Endothelial cell of umbilical vein (primary cell): ENCODE data around the gene SPRYD3. TPM values are rescaled to one million over a fixed set of nuclear protein-coding genes. Genes with fewer than 3 reads are reported as not detected.

Experiments used
- BruUV-seq: library from RNA; stranded (reverse); fragments of 400-500 nt; replicated peaks from 2 replicates; lab custom pipeline; 2021; lab: Mats Ljungman, UMichigan
- CTCF ChIA-PET: fragments of 300-600, 350-600 bp; sonication (Branson Sonifier 250); formaldehyde crosslinking; loops from one replicate; lab custom pipeline; 2021; ENCODE audit warnings: antibody characterized with exemption, inconsistent platforms; lab: Charles Lee
- POLR2A ChIA-PET: fragments of 300-600, 350-600 bp; sonication (Branson Sonifier 250); formaldehyde crosslinking; loops from one replicate; lab custom pipeline; 2021; ENCODE audit warnings: antibody characterized with exemption, inconsistent platforms; lab: Charles Lee
- DNase-seq: peaks from one replicate; pipeline ENCODE4 v3.0.0-alpha.2; 2011; ENCODE audit warnings: low read depth, low spot score
- FAIRE-seq: peaks from 2 replicates; lab custom pipeline; 2011; peaks lifted over from hg19 to GRCh38; lab: Jason Lieb, UNC
- H2AFZ ChIP-seq: 2 replicates; pipeline ENCODE4 v1.6.0; 2012; ENCODE audit warnings: low read depth, low read length, control low read depth, inconsistent platforms
- H3K27ac ChIP-seq: 2 replicates; pipeline ENCODE4 v1.5.1; 2011; ENCODE audit warnings: low read depth, mild to moderate bottlenecking, control low read depth, low read length, moderate library complexity; ENCODE audit not compliant: insufficient read depth
- H3K27me3 ChIP-seq, 2 experiments: 2 replicates each; pipeline versions ENCODE4 v1.6.0 to v1.6.1; 2011; ENCODE audit warnings: low read length in 2 of 2, mixed read lengths in 1 of 2; ENCODE audit not compliant: control insufficient read depth in 2 of 2, insufficient read depth in 2 of 2
- H3K36me3 ChIP-seq, 2 experiments: 2 replicates in 1 of 2; 3 replicates in 1 of 2; pipeline ENCODE4 v1.5.1; 2011; ENCODE audit warnings: low read length in 2 of 2, mild to moderate bottlenecking in 1 of 2, moderate library complexity in 1 of 2; ENCODE audit not compliant: control insufficient read depth in 2 of 2, insufficient read depth in 2 of 2; ENCODE audit errors: extremely low read depth in 1 of 2
- H3K4me1 ChIP-seq: 3 replicates; pipeline ENCODE4 v1.5.1; 2011; ENCODE audit warnings: mild to moderate bottlenecking, low read length; ENCODE audit not compliant: control insufficient read depth, insufficient read depth; ENCODE audit errors: extremely low read depth
- H3K4me2 ChIP-seq: 2 replicates; pipeline ENCODE4 v1.6.1; 2011; ENCODE audit warnings: low read length, control low read depth, mixed read lengths; ENCODE audit not compliant: insufficient read depth
- H3K4me3 ChIP-seq, 3 experiments: fragments of 200-600 bp in 1 of 3; sonication (generic), shearing (Covaris generic) in 1 of 3; replicated peaks in 1 of 3; 2 replicates each; pipeline ENCODE4 v1.5.1; 2011 to 2016; ENCODE audit warnings: control low read depth in 3 of 3, low read length in 3 of 3, mild to moderate bottlenecking in 2 of 3, inconsistent platforms in 1 of 3, low read depth in 1 of 3, moderate library complexity in 1 of 3; ENCODE audit not compliant: insufficient read depth in 1 of 3
- H3K79me2 ChIP-seq: 2 replicates; pipeline ENCODE4 v1.6.0; 2012; ENCODE audit warnings: low read length, inconsistent platforms; ENCODE audit not compliant: control insufficient read depth, insufficient read depth
- H3K9ac ChIP-seq: replicated peaks from 2 replicates; pipeline ENCODE3; 2011; ENCODE audit warnings: low read length, control low read depth; ENCODE audit not compliant: insufficient read depth; ENCODE audit errors: extremely low read depth
- H3K9me1 ChIP-seq: replicated peaks from 3 replicates; pipeline ENCODE4 v1.6.0; 2011; ENCODE audit warnings: mild to moderate bottlenecking, low read length; ENCODE audit not compliant: control insufficient read depth, insufficient read depth; ENCODE audit errors: extremely low read depth
- H3K9me3 ChIP-seq: replicated peaks from 2 replicates; pipeline ENCODE4 v1.5.1; 2012; ENCODE audit warnings: low read length, inconsistent platforms; ENCODE audit not compliant: control insufficient read depth, insufficient read depth
- H4K20me1 ChIP-seq: replicated peaks from 2 replicates; pipeline ENCODE3; 2011; ENCODE audit warnings: mild to moderate bottlenecking, low read length; ENCODE audit not compliant: control insufficient read depth, insufficient read depth; ENCODE audit errors: extremely low read depth
- CTCF ChIP-seq, 2 donors: IDR thresholded peaks; 1 replicate in 1 of 2; 2 replicates in 1 of 2; pipeline ENCODE4 v1.5.1; 2011; ENCODE audit warnings: low read length in 2 of 2, mild to moderate bottlenecking in 2 of 2, moderate library complexity in 2 of 2, control low read depth in 1 of 2, inconsistent platforms in 1 of 2, low read depth in 1 of 2; ENCODE audit not compliant: insufficient read depth in 1 of 2; ENCODE audit errors: extremely low read depth in 1 of 2
- EZH2 ChIP-seq: IDR thresholded peaks from 2 replicates; pipeline ENCODE4 v1.6.1; 2012; ENCODE audit warnings: borderline replicate concordance, low read depth, mild to moderate bottlenecking, moderate library complexity, low read length, inconsistent platforms; ENCODE audit not compliant: severe bottlenecking
- FOS ChIP-seq: IDR thresholded peaks from 2 replicates; pipeline ENCODE4 v1.6.1; 2011; ENCODE audit warnings: mild to moderate bottlenecking, low read length, moderate library complexity, borderline replicate concordance; ENCODE audit not compliant: insufficient read depth
- GATA2 ChIP-seq: IDR thresholded peaks from 2 replicates; pipeline ENCODE4 v1.7.0; 2011; ENCODE audit warnings: low read depth, mild to moderate bottlenecking, moderate library complexity, mixed read lengths, low read length; ENCODE audit not compliant: insufficient read length, insufficient read depth
- JUN ChIP-seq: IDR thresholded peaks from 2 replicates; pipeline ENCODE4 v1.6.1; 2011; ENCODE audit warnings: borderline replicate concordance, low read depth; ENCODE audit not compliant: insufficient read length, insufficient read depth
- MYC ChIP-seq: IDR thresholded peaks from one replicate; pipeline ENCODE4 v1.6.1; 2011; ENCODE audit warnings: mild to moderate bottlenecking, low read depth, low read length
- POLR2A ChIP-seq: IDR thresholded peaks from 2 replicates; pipeline ENCODE4 v1.6.1; 2012; ENCODE audit warnings: low read depth, mild to moderate bottlenecking, control low read depth, low read length
- POLR2AphosphoS5 ChIP-seq: IDR thresholded peaks from 2 replicates; pipeline ENCODE4 v1.6.1; 2012; ENCODE audit warnings: low read depth, mild to moderate bottlenecking, control low read depth, low read length, moderate library complexity; ENCODE audit not compliant: insufficient read depth
- dilution Hi-C: fragments of 300-500 bp; cut with MboI; formaldehyde crosslinking; loops from one replicate; pipeline ENCODE4 v1.15.0; 2019; ENCODE audit warnings: low sequenced_read_pairs; ENCODE audit not compliant: extremely low pct_ligation_motif_present
- intact Hi-C: fragments of 100-400 bp; cut with micrococcal nuclease; formaldehyde crosslinking; loops from one replicate; pipeline ENCODE4 v1.10.0; 2022
- polyA plus RNA-seq, 4 experiments: library from polyadenylated mRNA; depleted of rRNA in 3 of 4; stranded (reverse) in 3 of 4; unstranded in 1 of 4; fragments of >200 nt; gene quantifications; 2 replicates each; pipeline versions ENCODE4 v1.2.1 to v1.2.3, GENCODE V29; 2011 to 2012; ENCODE audit warnings: missing spikeins in 1 of 4
- total RNA-seq: library from RNA; stranded (reverse); gene quantifications from 2 replicates; pipeline ENCODE4 v1.2.3, GENCODE V29; 2021
- TF ChIP-seq, protein P1 (sequence below): IDR thresholded peaks from 2 replicates; pipeline ENCODE4 v1.6.1; 2011; ENCODE audit not compliant: insufficient read depth, insufficient read length

Gene SPRYD3
- total and polyA plus RNA-seq, 2 donors (not counting 3 experiments of a cell fraction or from before 2014, with no cell fraction given) = 38.6 to 39.2 TPM

DNA sequence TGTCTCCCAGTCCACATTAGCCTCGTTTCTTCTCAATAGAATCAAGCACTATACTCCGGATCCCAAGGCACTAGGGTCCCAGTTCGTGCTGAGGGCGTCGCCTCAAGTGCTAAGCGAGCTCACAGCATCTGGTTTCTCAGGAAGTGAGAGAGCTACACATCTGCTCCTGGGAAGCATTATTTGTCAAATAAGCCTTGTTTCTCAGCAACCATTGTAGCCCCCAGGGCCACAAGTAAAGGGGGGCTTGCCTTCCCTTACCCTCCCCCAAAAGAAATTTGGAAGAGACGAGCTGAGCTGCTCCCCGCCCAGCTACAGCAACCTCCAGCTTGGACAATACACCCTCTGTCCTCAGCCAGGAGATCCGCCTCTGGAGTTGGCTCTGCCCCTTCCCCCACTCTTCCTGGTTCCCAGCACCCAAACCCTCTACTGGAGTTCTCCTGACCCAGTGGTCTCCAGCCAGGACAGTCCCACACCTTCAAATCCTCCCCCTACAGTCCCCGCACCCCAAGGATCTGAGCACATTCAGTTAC, 35.1 kb downstream of the SPRYD3 start:
- no peaks in the 10 kb centered on the region for H3K27me3 ChIP-seq
- intact Hi-C loops (no loop called here), dilution Hi-C loops (no loop called here)
- FAIRE-seq = no peak
- H3K9ac ChIP-seq = no peak overlapping the region
- BruUV-seq = no TSS peak
- no peaks in the 10 kb centered on the region for H3K9me3 ChIP-seq
- H3K9me1 ChIP-seq = no peaks in the 10 kb centered on the region
- no peak for DNase-seq
- H3K27ac ChIP-seq = no peak overlapping the region
- no peak overlapping the region for H2AFZ ChIP-seq
- H3K36me3 ChIP-seq = peaks cover 2 to 8% of the 10 kb centered on the region in 2 experiments
- no peak overlapping the region for H3K4me3 ChIP-seq
- peaks cover 40% of the 10 kb centered on the region for H3K4me1 ChIP-seq
- ChIA-PET CTCF (interaction anchor here (1.1 to 1.9 kb wide), 4 partner anchors 9 to 154 kb away, joined by 3 to 8 read pairs (median 4); no protein-coding TSS in a partner anchor), POLR2A (no interaction called here)
- TF ChIP-seq CTCF (IDR thresholded peaks at IDR 0.05; ENCODE audit: extremely low read depth in 1 of 2, insufficient read depth in 1 of 2, low read depth in 1 of 2, low read length in 2 of 2) (no peak), MYC (no peak), POLR2AphosphoS5 (no peak), GATA2 (no peak), FOS (no peak), EZH2 (no peak), POLR2A (no peak), JUN (no peak)
- TF ChIP-seq, protein P1, sequence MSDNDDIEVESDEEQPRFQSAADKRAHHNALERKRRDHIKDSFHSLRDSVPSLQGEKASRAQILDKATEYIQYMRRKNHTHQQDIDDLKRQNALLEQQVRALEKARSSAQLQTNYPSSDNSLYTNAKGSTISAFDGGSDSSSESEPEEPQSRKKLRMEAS = no peak
- H3K4me2 ChIP-seq = no peak overlapping the region
- no peaks in the 10 kb centered on the region for H3K79me2 ChIP-seq
- no peaks in the 10 kb centered on the region for H4K20me1 ChIP-seq
